ENCODE measurements around the gene KLHL22. TPM values are rescaled to one million over a fixed set of nuclear protein-coding genes. Genes with fewer than 3 reads are reported as not detected.

Gene KLHL22
- total RNA-seq, 1 donor from 2014 or later = 14.3 TPM

GRCh38 chr22:20519558-20519957 is 24.0 kb upstream of the KLHL22 start:
- TF ChIP-seq EZH2 (IDR thresholded peaks at IDR 0.05) (no peak), CTCF (IDR thresholded peaks at IDR 0.05) (no peak), EZH2phosphoT487 (IDR thresholded peaks at IDR 0.05) (no peak)
- H3K9me3 ChIP-seq (ENCODE audit: low read depth) = no peaks in the 10 kb centered on the region
- no peak overlapping the region for H3K4me3 ChIP-seq
- H3K9ac ChIP-seq = no peak overlapping the region
- H3K36me3 ChIP-seq = no peaks in the 10 kb centered on the region
- H2AFZ ChIP-seq (replicated peaks) = no peak overlapping the region
- Mint-ChIP-seq H3K27me3 (ENCODE audit: insufficient read depth, low read depth) (peaks cover 2% of the 10 kb centered on the region), H3K36me3 (peaks cover 20% of the 10 kb centered on the region), H3K4me1 (peaks cover 15% of the 10 kb centered on the region), H3K27ac (no peak overlapping the region), H3K9me3 (no peaks in the 10 kb centered on the region), H3K4me3 (no peak overlapping the region)
- H3K4me1 ChIP-seq = no peaks in the 10 kb centered on the region
- peaks cover 75% of the 10 kb centered on the region for H4K20me1 ChIP-seq (ENCODE audit: low read depth)
- peaks cover 75% of the 10 kb centered on the region for H3K79me2 ChIP-seq (ENCODE audit: low read depth)
- DNase-seq (ENCODE audit: low spot score) = no peak
- no peak overlapping the region for H3K27ac ChIP-seq
- no peak overlapping the region for H3K4me2 ChIP-seq
- H3K27me3 ChIP-seq = no peaks in the 10 kb centered on the region
- H3F3A ChIP-seq (ENCODE audit: low read depth) = no peaks in the 10 kb centered on the region

- H3K27me3 ChIP-seq = no peaks in the 10 kb centered on the region
- H2AFZ ChIP-seq (replicated peaks) = no peak overlapping the region
- H3F3A ChIP-seq (ENCODE audit: low read depth) = no peaks in the 10 kb centered on the region
- Mint-ChIP-seq H3K27me3 (ENCODE audit: insufficient read depth, low read depth) (no peaks in the 10 kb centered on the region), H3K4me3 (no peak overlapping the region), H3K27ac (peak overlapping the region; percentile 84), H3K36me3 (peaks cover 22% of the 10 kb centered on the region), H3K9me3 (no peaks in the 10 kb centered on the region), H3K4me1 (peaks cover 11% of the 10 kb centered on the region)
- no peak overlapping the region for H3K9ac ChIP-seq
- no peaks in the 10 kb centered on the region for H3K36me3 ChIP-seq
- DNase-seq (ENCODE audit: low spot score) = no peak
- peaks cover 77% of the 10 kb centered on the region for H3K79me2 ChIP-seq (ENCODE audit: low read depth)
- no peaks in the 10 kb centered on the region for H3K9me3 ChIP-seq (ENCODE audit: low read depth)
- peaks cover 75% of the 10 kb centered on the region for H4K20me1 ChIP-seq (ENCODE audit: low read depth)
- no peaks in the 10 kb centered on the region for H3K4me1 ChIP-seq
- no peak for TF ChIP-seq EZH2 (IDR thresholded peaks at IDR 0.05)
- no peak for TF ChIP-seq CTCF (IDR thresholded peaks at IDR 0.05)
- no peak for TF ChIP-seq EZH2phosphoT487 (IDR thresholded peaks at IDR 0.05)
- no peak overlapping the region for H3K4me3 ChIP-seq
- H3K27ac ChIP-seq = no peak overlapping the region
- no peak overlapping the region for H3K4me2 ChIP-seq
These were observed 22.4 kb upstream of the KLHL22 start for GRCh38 chr22:20517841-20518592.

- Mint-ChIP-seq H3K27ac (no peak overlapping the region), H3K36me3 (peaks cover 20% of the 10 kb centered on the region), H3K4me3 (no peak overlapping the region), H3K9me3 (no peaks in the 10 kb centered on the region), H3K4me1 (peaks cover 11% of the 10 kb centered on the region), H3K27me3 (ENCODE audit: insufficient read depth, low read depth) (no peaks in the 10 kb centered on the region)
- no peak for DNase-seq (ENCODE audit: low spot score)
- Histone ChIP-seq H3K4me2 (no peak overlapping the region), H2AFZ (replicated peaks) (no peak overlapping the region), H3K4me3 (no peak overlapping the region), H3K79me2 (ENCODE audit: low read depth) (peaks cover 81% of the 10 kb centered on the region), H3K9me3 (ENCODE audit: low read depth) (no peaks in the 10 kb centered on the region), H3K36me3 (no peaks in the 10 kb centered on the region), H3K27ac (no peak overlapping the region), H3F3A (ENCODE audit: low read depth) (no peaks in the 10 kb centered on the region), H3K27me3 (no peaks in the 10 kb centered on the region), H3K9ac (no peak overlapping the region), H3K4me1 (no peaks in the 10 kb centered on the region), H4K20me1 (ENCODE audit: low read depth) (peaks cover 71% of the 10 kb centered on the region)
- TF ChIP-seq EZH2 (IDR thresholded peaks at IDR 0.05) (no peak), EZH2phosphoT487 (IDR thresholded peaks at IDR 0.05) (no peak), CTCF (IDR thresholded peaks at IDR 0.05) (no peak)
These were observed 21.8 kb upstream of the KLHL22 start for GRCh38 chr22:20517422-20517821.
